ENCODE measurements around the gene FIS1. TPM values are rescaled to one million over a fixed set of nuclear protein-coding genes. Genes with fewer than 3 reads are reported as not detected.
"Not testable (repeated sequence)": the region's sequence is repeated elsewhere in the genome, so short reads cannot be mapped to it uniquely, and the experiment has no call there.

Gene FIS1
- total RNA-seq, 1 donor from 2014 or later, result 133 TPM

- TF ChIP-seq CTCF (IDR thresholded peaks at IDR 0.05), result no peak
- no peaks in the 10 kb centered on the region for H3K9me3 ChIP-seq
- intact Hi-C loops (cut with DNase I), result no loop called here
- no peaks in the 10 kb centered on the region for H3K4me1 ChIP-seq
- no peak overlapping the region for H3K4me3 ChIP-seq
- no peak overlapping the region for H3K27ac ChIP-seq
- ATAC-seq (no peak), DNase-seq (no peak)
- H3K27me3 ChIP-seq (ENCODE audit: low read depth), result peaks cover 12% of the 10 kb centered on the region
- H3K36me3 ChIP-seq, result no peaks in the 10 kb centered on the region
Measured at GRCh38 chr7:101277155-101277554, 32.3 kb upstream of the FIS1 start.

- DNase-seq (no peak), ATAC-seq (no peak)
- no peaks in the 10 kb centered on the region for H3K36me3 ChIP-seq
- H3K9me3 ChIP-seq, result no peaks in the 10 kb centered on the region
- peaks cover 7% of the 10 kb centered on the region for H3K27me3 ChIP-seq (ENCODE audit: low read depth)
- no peak overlapping the region for H3K27ac ChIP-seq
- TF ChIP-seq CTCF (IDR thresholded peaks at IDR 0.05), result no peak
- intact Hi-C loops (cut with DNase I), result no loop called here
- H3K4me1 ChIP-seq, result no peaks in the 10 kb centered on the region
- no peak overlapping the region for H3K4me3 ChIP-seq
Measured at GRCh38 chr7:101273206-101273605, 28.3 kb upstream of the FIS1 start.

- no peaks in the 10 kb centered on the region for H3K27me3 ChIP-seq (ENCODE audit: low read depth)
- H3K36me3 ChIP-seq, result no peaks in the 10 kb centered on the region
- H3K9me3 ChIP-seq, result no peaks in the 10 kb centered on the region
- ATAC-seq (no peak), DNase-seq (no peak)
- no peak overlapping the region for H3K27ac ChIP-seq
- no peak overlapping the region for H3K4me3 ChIP-seq
- intact Hi-C loops (cut with DNase I), result no loop called here
- no peak for TF ChIP-seq CTCF (IDR thresholded peaks at IDR 0.05)
- H3K4me1 ChIP-seq, result no peaks in the 10 kb centered on the region
Measured at GRCh38 chr7:101271021-101271420, 26.1 kb upstream of the FIS1 start.

- TF ChIP-seq CTCF (IDR thresholded peaks at IDR 0.05), result no peak
- Histone ChIP-seq H3K36me3 (no peaks in the 10 kb centered on the region), H3K27me3 (ENCODE audit: low read depth) (peaks cover 6% of the 10 kb centered on the region), H3K9me3 (no peaks in the 10 kb centered on the region), H3K27ac (no peak overlapping the region), H3K4me1 (no peaks in the 10 kb centered on the region), H3K4me3 (no peak overlapping the region)
- ATAC-seq (no peak), DNase-seq (no peak)
- intact Hi-C loops (cut with DNase I), result no loop called here
Measured at GRCh38 chr7:101269664-101270063, 24.8 kb upstream of the FIS1 start.

GRCh38 chr7:101265622-101266516 lies 21.0 kb upstream of the FIS1 start:
- DNase-seq (no peak), ATAC-seq (no peak)
- TF ChIP-seq CTCF (IDR thresholded peaks at IDR 0.05), result no peak
- H3K4me3 ChIP-seq, result no peak overlapping the region
- peaks cover 17% of the 10 kb centered on the region for H3K27me3 ChIP-seq (ENCODE audit: low read depth)
- no peaks in the 10 kb centered on the region for H3K36me3 ChIP-seq
- H3K4me1 ChIP-seq, result no peaks in the 10 kb centered on the region
- no peaks in the 10 kb centered on the region for H3K9me3 ChIP-seq
- intact Hi-C loops (cut with DNase I), result no loop called here
- no peak overlapping the region for H3K27ac ChIP-seq

GRCh38 chr7:101264102-101264706 lies 19.3 kb upstream of the FIS1 start:
- DNase-seq; H3K4me3 ChIP-seq; H3K27ac ChIP-seq; H3K36me3 ChIP-seq; intact Hi-C loops (cut with DNase I); ATAC-seq; H3K9me3 ChIP-seq; H3K4me1 ChIP-seq: not testable (repeated sequence)
- H3K27me3 ChIP-seq (ENCODE audit: low read depth), result peaks cover 18% of the 10 kb centered on the region
